K562 (cell line): ENCODE results near the gene IFI27L2. TPM values are rescaled to one million over a fixed set of nuclear protein-coding genes. Genes with fewer than 3 reads are reported as not detected.

Experiments
- ARID4B ChIP-seq: sonication (generic); formaldehyde crosslinking; IDR thresholded peaks from 2 replicates; pipeline ENCODE4 v1.8.0; 2022; ENCODE audit warnings: mild to moderate bottlenecking, missing genetic modification reagents
- ATF1 ChIP-seq, 2 experiments: fragments of 450-650 bp in 1 of 2; IDR thresholded peaks; 2 replicates each; pipeline ENCODE4 v1.6.1; 2016; ENCODE audit warnings: missing compliant biosample characterization in 1 of 2, missing genetic modification characterization in 1 of 2
- BCOR ChIP-seq: fragments of 450-650 bp; IDR thresholded peaks from 2 replicates; pipeline ENCODE4 v1.6.1; 2016
- ESRRB ChIP-seq: fragments of 250-450 bp; sonication (Bioruptor Pico); IDR thresholded peaks from 2 replicates; pipeline ENCODE4 v1.5.0; 2020; ENCODE audit warnings: mild to moderate bottlenecking, moderate library complexity, borderline replicate concordance
- HBP1 ChIP-seq: fragments of 450-650 bp; formaldehyde crosslinking; IDR thresholded peaks from 2 replicates; pipeline ENCODE4 v1.4.0; 2022; ENCODE audit warnings: missing genetic modification characterization
- HNRNPH1 ChIP-seq: fragments of 200-400 bp; formaldehyde crosslinking; optimal IDR thresholded peaks from 2 replicates; pipeline ENCODE3; 2017; ENCODE audit warnings: low read depth, mild to moderate bottlenecking, low read length, moderate library complexity
- JUNB ChIP-seq: fragments of 450-650 bp; formaldehyde crosslinking; conservative IDR thresholded peaks from 2 replicates; pipeline ENCODE4 v1.4.0; 2020; ENCODE audit warnings: mild to moderate bottlenecking
- KDM2B ChIP-seq: fragments of 250-450 bp; sonication (Bioruptor Pico); IDR thresholded peaks from 2 replicates; pipeline ENCODE4 v1.8.0; 2021; ENCODE audit warnings: mild to moderate bottlenecking, moderate library complexity
- NCOA6 ChIP-seq: fragments of 450-650 bp; IDR thresholded peaks from 2 replicates; pipeline ENCODE4 v1.6.1; 2017; ENCODE audit warnings: mild to moderate bottlenecking
- PML ChIP-seq: IDR thresholded peaks from 2 replicates; pipeline ENCODE4 v1.6.1; 2012; ENCODE audit warnings: low read length, inconsistent platforms
- SIX5 ChIP-seq, 2 experiments: IDR thresholded peaks; 2 replicates each; pipeline ENCODE4 v1.6.1; 2011; ENCODE audit warnings: low read length in 2 of 2, borderline replicate concordance in 1 of 2, low read depth in 1 of 2, mild to moderate bottlenecking in 1 of 2, moderate library complexity in 1 of 2; ENCODE audit not compliant: insufficient read depth in 1 of 2
- SMAD2 ChIP-seq: fragments of 150-350 bp; IDR thresholded peaks from 2 replicates; pipeline ENCODE4 v1.6.1; 2014; ENCODE audit warnings: low read depth, mild to moderate bottlenecking, low read length
- STAT6 ChIP-seq: sonication (generic); formaldehyde crosslinking; IDR thresholded peaks from 2 replicates; pipeline ENCODE4 v1.8.1; 2023; ENCODE audit warnings: mild to moderate bottlenecking, missing genetic modification reagents
- TFAM ChIP-seq: fragments of 250-450 bp; sonication (Bioruptor Pico); conservative IDR thresholded peaks from 2 replicates; pipeline ENCODE4 v1.5.0; 2021; ENCODE audit warnings: mild to moderate bottlenecking, moderate library complexity
- TOE1 ChIP-seq, 2 experiments: fragments of 450-650 bp in 1 of 2; sonication (generic) in 1 of 2; formaldehyde crosslinking in 1 of 2; IDR thresholded peaks; 2 replicates each; pipeline versions ENCODE4 v1.7.1 to v1.8.0; 2016 to 2022; ENCODE audit warnings: borderline replicate concordance in 2 of 2, mild to moderate bottlenecking in 2 of 2, antibody characterized with exemption in 1 of 2, inconsistent platforms in 1 of 2, low read depth in 1 of 2, missing genetic modification reagents in 1 of 2, moderate library complexity in 1 of 2
- ZNF707 ChIP-seq: fragments of 250-450 bp; sonication (Bioruptor Pico); conservative IDR thresholded peaks from 2 replicates; pipeline ENCODE4 v1.8.0; 2022; ENCODE audit warnings: inconsistent platforms, mild to moderate bottlenecking, moderate library complexity
- polyA plus RNA-seq, 8 experiments: library from polyadenylated mRNA; depleted of rRNA in 4 of 8; stranded (reverse) in 5 of 8; unstranded in 3 of 8; fragments of >200 nt; fragmentation: Nextera tagmentation in 2 of 8; fragmentation: Illumina TruSeq in 1 of 8; extraction: Ambion mirVana in 2 of 8; extraction: Trizol in 1 of 8; gene quantifications; 2 replicates each; pipeline versions ENCODE4 v1.2.1 to v1.2.3, GENCODE V29; 2011 to 2014; ENCODE audit warnings: inconsistent platforms in 1 of 8, missing spikeins in 1 of 8
- total RNA-seq, 7 experiments: library from RNA; depleted of rRNA in 6 of 7; stranded (reverse); fragments of >200 nt in 6 of 7; fragmentation: Illumina TruSeq in 2 of 7; extraction: Trizol in 2 of 7; gene quantifications; 2 replicates each; pipeline versions ENCODE4 v1.2.1 to v1.2.3, GENCODE V29; 2011 to 2021; ENCODE audit warnings: low replicate concordance in 1 of 7

Gene IFI27L2
- total and polyA plus RNA-seq, 9 of the 15 experiments (the other 6 are each of a cell fraction or from before 2014, with no cell fraction given), result 1.0 to 9.3 (median 4.1) TPM

GRCh38 chr14:94080621-94081385 lies 48.6 kb downstream of the IFI27L2 start, which contains the start of the genes DDX24 and IFI27L1 (continued):
- TF ChIP-seq ARID4B (CRISPR knock-in tag) (no peak), ZNF707 (CRISPR knock-in tag) (no peak), TFAM (CRISPR knock-in tag) (no peak), NCOA6 (no peak), ATF1 (CRISPR knock-in tag; IDR thresholded peaks at IDR 0.05) (no peak), ATF1 (tag; IDR thresholded peaks at IDR 0.05) (peak; percentile 65), HNRNPH1 (no peak), PML (no peak; the same call in 1 of the 2 replicates), BCOR (no peak), JUNB (CRISPR knock-in tag) (no peak), KDM2B (no peak), TOE1 (IDR thresholded peaks at IDR 0.05; ENCODE audit: borderline replicate concordance) (no peak), TOE1 (CRISPR knock-in tag; IDR thresholded peaks at IDR 0.05; ENCODE audit: borderline replicate concordance, low read depth) (no peak), HBP1 (CRISPR knock-in tag) (no peak), SMAD2 (no peak), SIX5 (IDR thresholded peaks at IDR 0.05; ENCODE audit: borderline replicate concordance in 1 of 2, insufficient read depth in 1 of 2, low read depth in 1 of 2, low read length in 2 of 2) (no peak), ESRRB (CRISPR knock-in tag) (no peak), STAT6 (CRISPR knock-in tag) (no peak)
